ENCODE data around the gene WNT8A. TPM values are rescaled to one million over a fixed set of nuclear protein-coding genes. Genes with fewer than 3 reads are reported as not detected.

WNT8A gene
- total and polyA plus RNA-seq, 2 of the 4 experiments (the other 2 are of a cell fraction) = not detected

DNA sequence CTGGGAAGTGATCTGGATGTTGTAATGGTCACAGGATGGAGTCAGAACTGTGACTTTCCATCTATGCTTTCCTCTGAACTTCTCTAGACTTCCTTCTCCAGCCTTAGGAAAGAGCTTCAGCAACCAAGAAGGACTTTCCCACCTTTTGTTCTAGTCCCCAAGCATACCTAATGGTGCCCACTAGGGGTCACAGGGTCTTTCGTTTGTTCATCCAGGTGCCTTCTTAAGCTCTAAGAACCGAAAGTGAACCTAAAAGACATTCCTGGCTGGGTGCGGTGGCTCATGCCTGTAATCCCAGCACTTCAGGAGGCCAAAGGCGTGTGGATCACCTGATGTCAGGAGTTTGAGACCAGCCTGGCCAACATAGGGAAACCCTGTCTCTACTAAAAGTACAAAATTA lies 1.8 kb upstream of the WNT8A start:
- dilution Hi-C loops (cut with HindIII; ENCODE audit: low sequenced_read_pairs, unreplicated experiment) = no loop called here

More for the DNA sequence above, 1.8 kb upstream of the WNT8A start:
- Histone ChIP-seq H2BK15ac (ENCODE audit: low read depth, low read length) (no peak overlapping the region), H2AK5ac (ENCODE audit: low read depth, low read length) (no peak overlapping the region), H3K27ac (ENCODE audit: insufficient read depth, low read length) (no peak overlapping the region), H3K79me1 (ENCODE audit: low read depth in 1 of 2, low read length in 2 of 2) (no peaks in the 10 kb centered on the region), H2BK5ac (ENCODE audit: low read depth, low read length, poor library complexity, severe bottlenecking) (no peak overlapping the region), H3K4ac (ENCODE audit: low read depth, low read length) (no peak overlapping the region), H4K5ac (ENCODE audit: low read depth, low read length) (no peak overlapping the region), H3K9me1 (ENCODE audit: insufficient read depth, low read length) (no peaks in the 10 kb centered on the region), H4K8ac (ENCODE audit: low read depth in 2 of 2, low read length in 2 of 2) (no peak overlapping the region), H3K4me1 (ENCODE audit: control insufficient read depth, insufficient read depth, low read length) (no peaks in the 10 kb centered on the region), H3K36me3 (ENCODE audit: control insufficient read depth, insufficient read depth, low read length) (no peaks in the 10 kb centered on the region), H2BK20ac (ENCODE audit: low read depth, low read length) (no peak overlapping the region), H3K23ac (ENCODE audit: low read depth, low read length) (no peak overlapping the region), H3K56ac (ENCODE audit: extremely low read depth, insufficient read depth, low read length) (no peak overlapping the region), H2AFZ (replicated peaks; ENCODE audit: low read length, poor library complexity) (no peak overlapping the region), H2AK9ac (replicated peaks; ENCODE audit: low read depth, low read length, poor library complexity) (no peak overlapping the region), H4K20me1 (ENCODE audit: insufficient read depth, low read length) (no peaks in the 10 kb centered on the region), H4K91ac (ENCODE audit: insufficient read depth, low read depth, low read length) (no peak overlapping the region), H3K4me2 (ENCODE audit: low read depth, low read length) (no peak overlapping the region), H3K4me3 (ENCODE audit: insufficient read depth, low read depth, low read length) (no peak overlapping the region), H3K18ac (ENCODE audit: low read depth, low read length) (no peak overlapping the region), H3K14ac (replicated peaks; ENCODE audit: low read depth, low read length) (no peak overlapping the region), H3K9me3 (ENCODE audit: control insufficient read depth, insufficient read depth, low read length) (no peaks in the 10 kb centered on the region), H2BK120ac (ENCODE audit: low read depth, low read length) (no peak overlapping the region), H3K9ac (ENCODE audit: low read depth, low read length) (no peak overlapping the region), H3K27me3 (ENCODE audit: control insufficient read depth, insufficient read depth, low read length) (no peaks in the 10 kb centered on the region; the same call in 1 of the 2 replicates)
- WGBS, 2 experiments (ENCODE audit: extremely low coverage in 2 of 2, insufficient read length in 1 of 2) = 45% methylated on average over 2 of the region's 4 CpGs; no CpG with 5 or more reads in 1 of the 2 experiments
- TF ChIP-seq POLR2A (IDR thresholded peaks at IDR 0.05; ENCODE audit: low read depth, low read length) (no peak), CHD1 (IDR thresholded peaks at IDR 0.05; ENCODE audit: low read depth, low read length) (no peak), MAZ (IDR thresholded peaks at IDR 0.05; ENCODE audit: borderline replicate concordance, low read depth, low read length) (no peak), RFX5 (IDR thresholded peaks at IDR 0.05; ENCODE audit: low read depth, low read length) (no peak), RCOR1 (IDR thresholded peaks at IDR 0.05; ENCODE audit: insufficient replicate concordance, low read length) (no peak), SMC3 (IDR thresholded peaks at IDR 0.05; ENCODE audit: low read depth, low read length) (no peak), FOS (IDR thresholded peaks at IDR 0.05; ENCODE audit: low read depth, low read length) (no peak), CEBPB (IDR thresholded peaks at IDR 0.05; ENCODE audit: low read depth, low read length) (no peak), MXI1 (IDR thresholded peaks at IDR 0.05; ENCODE audit: borderline replicate concordance, low read depth, low read length) (no peak)
- TF ChIP-seq, protein P1, sequence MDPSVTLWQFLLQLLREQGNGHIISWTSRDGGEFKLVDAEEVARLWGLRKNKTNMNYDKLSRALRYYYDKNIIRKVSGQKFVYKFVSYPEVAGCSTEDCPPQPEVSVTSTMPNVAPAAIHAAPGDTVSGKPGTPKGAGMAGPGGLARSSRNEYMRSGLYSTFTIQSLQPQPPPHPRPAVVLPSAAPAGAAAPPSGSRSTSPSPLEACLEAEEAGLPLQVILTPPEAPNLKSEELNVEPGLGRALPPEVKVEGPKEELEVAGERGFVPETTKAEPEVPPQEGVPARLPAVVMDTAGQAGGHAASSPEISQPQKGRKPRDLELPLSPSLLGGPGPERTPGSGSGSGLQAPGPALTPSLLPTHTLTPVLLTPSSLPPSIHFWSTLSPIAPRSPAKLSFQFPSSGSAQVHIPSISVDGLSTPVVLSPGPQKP (IDR thresholded peaks at IDR 0.05; ENCODE audit: borderline replicate concordance, low read depth, low read length) = no peak
- TF ChIP-seq, protein P2, sequence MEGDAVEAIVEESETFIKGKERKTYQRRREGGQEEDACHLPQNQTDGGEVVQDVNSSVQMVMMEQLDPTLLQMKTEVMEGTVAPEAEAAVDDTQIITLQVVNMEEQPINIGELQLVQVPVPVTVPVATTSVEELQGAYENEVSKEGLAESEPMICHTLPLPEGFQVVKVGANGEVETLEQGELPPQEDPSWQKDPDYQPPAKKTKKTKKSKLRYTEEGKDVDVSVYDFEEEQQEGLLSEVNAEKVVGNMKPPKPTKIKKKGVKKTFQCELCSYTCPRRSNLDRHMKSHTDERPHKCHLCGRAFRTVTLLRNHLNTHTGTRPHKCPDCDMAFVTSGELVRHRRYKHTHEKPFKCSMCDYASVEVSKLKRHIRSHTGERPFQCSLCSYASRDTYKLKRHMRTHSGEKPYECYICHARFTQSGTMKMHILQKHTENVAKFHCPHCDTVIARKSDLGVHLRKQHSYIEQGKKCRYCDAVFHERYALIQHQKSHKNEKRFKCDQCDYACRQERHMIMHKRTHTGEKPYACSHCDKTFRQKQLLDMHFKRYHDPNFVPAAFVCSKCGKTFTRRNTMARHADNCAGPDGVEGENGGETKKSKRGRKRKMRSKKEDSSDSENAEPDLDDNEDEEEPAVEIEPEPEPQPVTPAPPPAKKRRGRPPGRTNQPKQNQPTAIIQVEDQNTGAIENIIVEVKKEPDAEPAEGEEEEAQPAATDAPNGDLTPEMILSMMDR (conservative IDR thresholded peaks at IDR 0.05; ENCODE audit: low read depth, low read length) = no peak
- no TSS peak for BruUV-seq (replicated peaks)
- ChIA-PET POLR2A (ENCODE audit: unreplicated experiment) (no interaction called here), CTCF (interaction anchor here (0.6 kb wide), 1 partner anchor 40 kb away, joined by 4 read pairs; no protein-coding TSS in a partner anchor)
- DNase-seq (no peak), ATAC-seq (ENCODE audit: low read depth) (no peak)
- intact Hi-C loops (cut with micrococcal nuclease) = no loop called here
- in situ Hi-C loops (cut with MboI; ENCODE audit: low sequenced_read_pairs) = no loop called here
